Measurements from ENCODE around the gene USP32. TPM values are rescaled to one million over a fixed set of nuclear protein-coding genes. Genes with fewer than 3 reads are reported as not detected.

The USP32 gene
- total RNA-seq, 1 experiment from 2014 or later: 103 TPM

- TF ChIP-seq STAT6 (CRISPR knock-in tag; conservative IDR thresholded peaks at IDR 0.05; ENCODE audit: low read depth) (no peak), CDX4 (CRISPR knock-in tag; IDR thresholded peaks at IDR 0.05; ENCODE audit: borderline replicate concordance) (no peak), E2F5 (CRISPR knock-in tag; IDR thresholded peaks at IDR 0.05) (no peak), FOXP4 (CRISPR knock-in tag; IDR thresholded peaks at IDR 0.05) (no peak), KAT7 (CRISPR knock-in tag; IDR thresholded peaks at IDR 0.05; ENCODE audit: borderline replicate concordance) (peak; percentile 66; the same call in 1 of the 2 replicates), ETV6 (CRISPR knock-in tag; IDR thresholded peaks at IDR 0.05) (no peak), OVOL2 (CRISPR knock-in tag; IDR thresholded peaks at IDR 0.05; ENCODE audit: borderline replicate concordance) (no peak), ZNF281 (CRISPR knock-in tag; IDR thresholded peaks at IDR 0.05) (peak; percentile 45; the same call in 1 of the 2 replicates)
Observed at GRCh38 chr17:60149691-60150582, 242.0 kb downstream of the USP32 start, which contains the start of gene CA4 (continued).

- H3K4me1 Mint-ChIP-seq: peaks cover 49% of the 10 kb centered on the region
- ATAC-seq (no peak), DNase-seq (ENCODE audit: low spot score) (no peak)
- ChIA-PET CTCF (interaction anchor here (0.6 to 2.7 kb wide), 2 partner anchors 12 to 451 kb away, joined by 4 to 18 read pairs; partner anchors contain the start of gene PPM1D), POLR2A (no interaction called here)
- peaks cover 75% of the 10 kb centered on the region for H3K27me3 Mint-ChIP-seq (ENCODE audit: low read depth)
- no peaks in the 10 kb centered on the region for H3K36me3 Mint-ChIP-seq
- no peak for TF ChIP-seq PRRX2 (CRISPR knock-in tag; IDR thresholded peaks at IDR 0.05)
- no peak for TF ChIP-seq AFF4 (CRISPR knock-in tag; IDR thresholded peaks at IDR 0.05; ENCODE audit: borderline replicate concordance)
- no peak for TF ChIP-seq JAZF1 (CRISPR knock-in tag; IDR thresholded peaks at IDR 0.05)
- TF ChIP-seq MYBL2 (CRISPR knock-in tag; IDR thresholded peaks at IDR 0.05): no peak
- no peak for TF ChIP-seq NR1H2 (CRISPR knock-in tag; IDR thresholded peaks at IDR 0.05)
- no peak for TF ChIP-seq ATF6 (CRISPR knock-in tag; IDR thresholded peaks at IDR 0.05)
- no peak for TF ChIP-seq ZNF138 (CRISPR knock-in tag; conservative IDR thresholded peaks at IDR 0.05)
- TF ChIP-seq ETV6 (CRISPR knock-in tag; IDR thresholded peaks at IDR 0.05): no peak
- no peak for TF ChIP-seq ESRRA (CRISPR knock-in tag; IDR thresholded peaks at IDR 0.05; ENCODE audit: borderline replicate concordance)
- H3K9me3 Mint-ChIP-seq: no peaks in the 10 kb centered on the region
- H3K27ac Mint-ChIP-seq: no peak overlapping the region
- 0 out of 2 replicates have a peak overlapping the region, but pooled peaks have one; percentile 75 for H3K4me3 Mint-ChIP-seq
Observed at GRCh38 chr17:60148373-60148772, 243.6 kb downstream of the USP32 start.

All from WTC11 (cell line).